Loucy (cell line): ENCODE data around the gene SEMA3D.
A peak's percentile ranks its signal among the peaks of the same experiment; 100 is the strongest.

Source experiments
- H2AFZ ChIP-seq: fragments of 200-600 bp; sonication (generic); 2 replicates; pipeline ENCODE4 v1.6.0; 2016; ENCODE audit warnings: antibody characterized with exemption, mild to moderate bottlenecking, low read length, moderate library complexity
- H3F3A ChIP-seq: fragments of 200-600 bp; 2 replicates; pipeline ENCODE4 v1.6.0; 2016; ENCODE audit warnings: antibody characterized with exemption, low read depth, mild to moderate bottlenecking
- H3K27me3 ChIP-seq: fragments of 200-600 bp; sonication (generic); 2 replicates; pipeline ENCODE4 v1.6.1; 2014; ENCODE audit warnings: low read length, mild to moderate bottlenecking; ENCODE audit not compliant: insufficient read depth, poor library complexity, severe bottlenecking
- H3K36me3 ChIP-seq: fragments of 200-600 bp; sonication (generic); 2 replicates; pipeline ENCODE4 v1.6.1; 2016; ENCODE audit warnings: low read length; ENCODE audit not compliant: insufficient read depth
- H3K4me1 ChIP-seq: fragments of 200-600 bp; sonication (generic); 2 replicates; pipeline ENCODE4 v1.5.1; 2014; ENCODE audit warnings: low read length, mild to moderate bottlenecking; ENCODE audit not compliant: insufficient read depth, poor library complexity, severe bottlenecking
- H3K4me2 ChIP-seq: fragments of 200-600 bp; sonication (generic); 2 replicates; pipeline ENCODE4 v1.6.0; 2014; ENCODE audit warnings: antibody characterized with exemption, low read length, low read depth, mild to moderate bottlenecking; ENCODE audit not compliant: poor library complexity, severe bottlenecking
- H3K4me3 ChIP-seq: fragments of 200-600 bp; sonication (generic); 2 replicates; pipeline ENCODE4 v1.5.1; 2014; ENCODE audit warnings: low read length, mild to moderate bottlenecking, mixed read lengths; ENCODE audit not compliant: poor library complexity, severe bottlenecking
- H3K79me2 ChIP-seq: fragments of 200-600 bp; sonication (generic); 2 replicates; pipeline ENCODE4 v1.6.1; 2014; ENCODE audit warnings: low read length; ENCODE audit not compliant: insufficient read depth
- H3K9ac ChIP-seq: fragments of 200-600 bp; sonication (generic); 2 replicates; pipeline ENCODE4 v1.6.0; 2014; ENCODE audit warnings: mild to moderate bottlenecking, low read depth, low read length, moderate library complexity; ENCODE audit not compliant: poor library complexity, severe bottlenecking
- H3K9me2 ChIP-seq: fragments of 200-600 bp; sonication (generic); replicated peaks from 2 replicates; pipeline ENCODE4 v1.6.1; 2016; ENCODE audit warnings: low read depth, low read length, mixed read lengths
- H3K9me3 ChIP-seq: fragments of 200-600 bp; sonication (generic); 2 replicates; pipeline ENCODE4 v1.6.1; 2014; ENCODE audit warnings: mild to moderate bottlenecking, antibody characterized with exemption, low read length, low read depth; ENCODE audit not compliant: insufficient read depth
- H4K20me1 ChIP-seq: fragments of 200-600 bp; sonication (generic); 2 replicates; pipeline ENCODE4 v1.6.0; 2014; ENCODE audit warnings: antibody characterized with exemption, low read length, mild to moderate bottlenecking; ENCODE audit not compliant: insufficient read depth, poor library complexity, severe bottlenecking
- EZH2phosphoT487 ChIP-seq: fragments of 200-600 bp; IDR thresholded peaks from 2 replicates; pipeline ENCODE4 v1.6.1; 2018; ENCODE audit warnings: antibody characterized with exemption, mild to moderate bottlenecking, moderate library complexity, borderline replicate concordance
- TF ChIP-seq, protein P1 (sequence below): fragments of 200-600 bp; sonication (generic); conservative IDR thresholded peaks from 2 replicates; pipeline ENCODE4 v1.5.1; 2014; ENCODE audit warnings: mild to moderate bottlenecking, antibody characterized with exemption, low read length

SEMA3D gene

DNA sequence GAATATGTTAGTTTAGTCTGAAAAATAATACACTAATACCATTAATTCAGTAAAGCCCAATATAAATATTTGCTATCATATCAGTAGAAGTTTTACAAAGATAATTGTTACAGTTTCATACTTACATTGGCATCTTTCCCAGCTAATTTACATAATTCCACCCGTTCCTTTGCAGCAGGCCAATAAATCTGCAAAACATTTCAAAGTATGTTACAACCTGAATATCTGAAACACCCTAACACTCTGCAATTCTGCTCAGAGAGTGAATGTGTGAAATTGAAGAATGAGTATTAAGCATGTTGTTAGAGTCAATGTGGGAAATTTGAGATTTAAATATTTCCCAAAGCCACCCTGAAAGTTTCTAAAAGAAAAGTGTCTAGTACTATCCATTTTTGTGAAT lies 105.5 kb downstream of the SEMA3D start:
- Histone ChIP-seq H3K4me3 (no peak overlapping the region), H4K20me1 (no peaks in the 10 kb centered on the region), H3K27me3 (no peaks in the 10 kb centered on the region), H3K4me1 (peaks cover 4% of the 10 kb centered on the region), H3K9me3 (no peaks in the 10 kb centered on the region), H2AFZ (no peak overlapping the region), H3K4me2 (no peak overlapping the region), H3F3A (no peaks in the 10 kb centered on the region), H3K79me2 (no peaks in the 10 kb centered on the region), H3K9me2 (no peaks in the 10 kb centered on the region), H3K9ac (no peak overlapping the region), H3K36me3 (no peaks in the 10 kb centered on the region)
- TF ChIP-seq EZH2phosphoT487: no peak

DNA sequence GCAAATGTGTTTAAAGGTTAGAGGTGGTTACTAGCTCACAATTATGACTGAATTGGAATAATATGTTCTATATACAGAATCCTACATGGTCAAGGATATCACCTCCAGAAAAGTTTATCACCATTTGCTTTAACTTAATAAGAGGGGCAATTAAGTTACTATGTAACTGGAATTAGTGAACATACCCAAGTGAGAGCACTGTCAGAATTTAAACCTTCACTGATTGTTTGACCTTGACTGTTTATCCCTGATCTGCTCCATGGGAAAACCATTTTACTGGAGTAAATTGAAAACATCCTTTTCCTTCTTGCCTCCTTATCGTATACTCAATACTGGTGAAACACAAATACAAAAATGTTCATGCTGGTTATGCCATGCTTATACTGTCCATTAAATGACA lies 107.4 kb downstream of the SEMA3D start:
- TF ChIP-seq EZH2phosphoT487: no peak
- TF ChIP-seq, protein P1, sequence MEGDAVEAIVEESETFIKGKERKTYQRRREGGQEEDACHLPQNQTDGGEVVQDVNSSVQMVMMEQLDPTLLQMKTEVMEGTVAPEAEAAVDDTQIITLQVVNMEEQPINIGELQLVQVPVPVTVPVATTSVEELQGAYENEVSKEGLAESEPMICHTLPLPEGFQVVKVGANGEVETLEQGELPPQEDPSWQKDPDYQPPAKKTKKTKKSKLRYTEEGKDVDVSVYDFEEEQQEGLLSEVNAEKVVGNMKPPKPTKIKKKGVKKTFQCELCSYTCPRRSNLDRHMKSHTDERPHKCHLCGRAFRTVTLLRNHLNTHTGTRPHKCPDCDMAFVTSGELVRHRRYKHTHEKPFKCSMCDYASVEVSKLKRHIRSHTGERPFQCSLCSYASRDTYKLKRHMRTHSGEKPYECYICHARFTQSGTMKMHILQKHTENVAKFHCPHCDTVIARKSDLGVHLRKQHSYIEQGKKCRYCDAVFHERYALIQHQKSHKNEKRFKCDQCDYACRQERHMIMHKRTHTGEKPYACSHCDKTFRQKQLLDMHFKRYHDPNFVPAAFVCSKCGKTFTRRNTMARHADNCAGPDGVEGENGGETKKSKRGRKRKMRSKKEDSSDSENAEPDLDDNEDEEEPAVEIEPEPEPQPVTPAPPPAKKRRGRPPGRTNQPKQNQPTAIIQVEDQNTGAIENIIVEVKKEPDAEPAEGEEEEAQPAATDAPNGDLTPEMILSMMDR: no peak
- no peaks in the 10 kb centered on the region for H3K36me3 ChIP-seq
- no peaks in the 10 kb centered on the region for H3K9me3 ChIP-seq
- H3F3A ChIP-seq: no peaks in the 10 kb centered on the region
- no peaks in the 10 kb centered on the region for H4K20me1 ChIP-seq
- H3K4me2 ChIP-seq: no peak overlapping the region
- no peak overlapping the region for H2AFZ ChIP-seq
- no peaks in the 10 kb centered on the region for H3K27me3 ChIP-seq
- no peaks in the 10 kb centered on the region for H3K79me2 ChIP-seq
- no peak overlapping the region for H3K9ac ChIP-seq
- H3K4me1 ChIP-seq: peaks cover 4% of the 10 kb centered on the region
- H3K4me3 ChIP-seq: no peak overlapping the region
- no peaks in the 10 kb centered on the region for H3K9me2 ChIP-seq

DNA sequence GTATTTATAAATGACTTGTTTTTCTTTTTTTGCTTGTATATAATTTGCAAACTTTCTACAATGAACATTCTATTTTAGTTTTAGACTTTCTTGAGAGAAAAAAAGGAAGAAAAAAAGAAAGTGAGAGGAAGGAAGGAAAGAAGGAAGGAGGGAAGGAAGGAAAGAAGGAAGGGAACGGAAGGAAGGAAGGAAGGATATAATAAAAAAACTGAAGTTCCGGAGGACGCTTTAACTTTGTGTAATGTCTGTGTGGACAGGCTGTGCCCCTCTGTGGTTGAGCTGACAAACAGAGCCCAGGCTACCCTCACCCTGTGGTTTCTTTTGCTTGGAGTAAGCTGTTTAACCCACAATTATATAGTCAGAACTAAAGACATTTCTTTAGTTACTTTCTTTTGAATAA lies 108.7 kb downstream of the SEMA3D start:
- Histone ChIP-seq H3K36me3 (no peaks in the 10 kb centered on the region), H3K9ac (no peak overlapping the region), H3K4me1 (peaks cover 4% of the 10 kb centered on the region), H3K27me3 (no peaks in the 10 kb centered on the region), H3F3A (no peaks in the 10 kb centered on the region), H3K9me3 (no peaks in the 10 kb centered on the region), H3K4me3 (peak overlapping the region; percentile 33), H3K79me2 (no peaks in the 10 kb centered on the region), H3K4me2 (peak overlapping the region; percentile 63), H4K20me1 (no peaks in the 10 kb centered on the region), H3K9me2 (no peaks in the 10 kb centered on the region), H2AFZ (peak overlapping the region; percentile 56; the same call in 1 of the 2 replicates)
- TF ChIP-seq, protein P1: no peak
- TF ChIP-seq EZH2phosphoT487: no peak

DNA sequence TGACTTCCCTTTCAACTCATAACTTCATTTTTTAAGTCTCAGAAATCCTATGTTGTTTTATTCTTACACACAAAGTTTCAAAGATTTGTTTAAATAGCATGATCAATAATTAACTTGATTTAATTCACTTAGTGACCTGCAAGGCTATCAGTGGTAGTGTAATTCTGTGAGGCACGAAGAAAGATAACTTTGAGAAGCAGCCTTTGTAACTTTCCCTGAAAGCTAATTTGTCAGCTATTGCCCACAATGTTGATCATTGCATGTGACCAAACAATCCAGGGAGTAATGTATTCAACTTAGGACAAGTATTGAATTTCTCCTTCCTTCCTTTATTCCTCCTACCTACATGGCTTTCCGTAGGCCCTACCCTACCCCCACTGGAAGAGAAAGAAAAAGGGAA lies 111.0 kb downstream of the SEMA3D start:
- no peaks in the 10 kb centered on the region for H3K9me2 ChIP-seq
- H3K9me3 ChIP-seq: no peaks in the 10 kb centered on the region
- H3K36me3 ChIP-seq: no peaks in the 10 kb centered on the region
- H3K4me2 ChIP-seq: no peak overlapping the region
- H3K27me3 ChIP-seq: no peaks in the 10 kb centered on the region
- peaks cover 4% of the 10 kb centered on the region for H3K4me1 ChIP-seq
- H3K79me2 ChIP-seq: no peaks in the 10 kb centered on the region
- no peaks in the 10 kb centered on the region for H4K20me1 ChIP-seq
- no peak overlapping the region for H2AFZ ChIP-seq
- H3K4me3 ChIP-seq: no peak overlapping the region
- H3F3A ChIP-seq: no peaks in the 10 kb centered on the region
- TF ChIP-seq, protein P1: no peak
- no peak for TF ChIP-seq EZH2phosphoT487
- H3K9ac ChIP-seq: no peak overlapping the region
